HepG2 (cell line): ENCODE data around the gene SMYD4. TPM values are rescaled to one million over a fixed set of nuclear protein-coding genes. Genes with fewer than 3 reads are reported as not detected.

Experiments used
- AGO1 ChIP-seq: fragments of 200-400 bp; formaldehyde crosslinking; IDR thresholded peaks from 2 replicates; pipeline ENCODE4 v1.6.1; 2017; ENCODE audit warnings: mild to moderate bottlenecking, low read depth, low read length, moderate library complexity; ENCODE audit not compliant: poor library complexity, severe bottlenecking
- ARID5B ChIP-seq: IDR thresholded peaks from 2 replicates; pipeline ENCODE4 v1.4.0; 2020; ENCODE audit warnings: mild to moderate bottlenecking, missing genetic modification reagents
- BCL6 ChIP-seq: IDR thresholded peaks from 2 replicates; pipeline ENCODE4 v1.6.1; 2016; ENCODE audit warnings: missing genetic modification reagents, missing compliant biosample characterization
- KLF12 ChIP-seq: sonication (generic); formaldehyde crosslinking; IDR thresholded peaks from 2 replicates; pipeline ENCODE4 v1.4.0; 2020; ENCODE audit warnings: missing genetic modification reagents, borderline replicate concordance
- MEF2D ChIP-seq: sonication (generic); formaldehyde crosslinking; IDR thresholded peaks from 2 replicates; pipeline ENCODE4 v1.5.1; 2020; ENCODE audit warnings: mild to moderate bottlenecking, missing genetic modification reagents
- MTF1 ChIP-seq: sonication (generic); formaldehyde crosslinking; IDR thresholded peaks from 2 replicates; pipeline ENCODE4 v1.5.0; 2020; ENCODE audit warnings: missing genetic modification reagents
- POLR2AphosphoS5 ChIP-seq: IDR thresholded peaks from 2 replicates; pipeline ENCODE4 v1.6.1; 2012; ENCODE audit warnings: low read depth, low read length
- RELA ChIP-seq: sonication (generic); formaldehyde crosslinking; IDR thresholded peaks from 2 replicates; pipeline ENCODE4 v1.4.0; 2020; ENCODE audit warnings: missing genetic modification reagents
- UBTF ChIP-seq: sonication (generic); formaldehyde crosslinking; IDR thresholded peaks from 2 replicates; pipeline ENCODE4 v1.4.0; 2020; ENCODE audit warnings: mild to moderate bottlenecking, missing genetic modification reagents
- ZC3H13 ChIP-seq: sonication (generic); formaldehyde crosslinking; IDR thresholded peaks from 2 replicates; pipeline ENCODE4 v1.8.1; 2023; ENCODE audit warnings: mild to moderate bottlenecking, missing genetic modification reagents, moderate library complexity
- ZGPAT ChIP-seq: IDR thresholded peaks from 2 replicates; pipeline ENCODE4 v1.6.1; 2016; ENCODE audit warnings: mild to moderate bottlenecking
- ZNF768 ChIP-seq: sonication (generic); formaldehyde crosslinking; IDR thresholded peaks from 2 replicates; pipeline ENCODE4 v1.4.0; 2020; ENCODE audit warnings: missing genetic modification reagents
- polyA plus RNA-seq, 8 experiments: library from polyadenylated mRNA; depleted of rRNA in 3 of 8; stranded (reverse) in 7 of 8; unstranded in 1 of 8; fragments of >200 nt; fragmentation: Illumina TruSeq in 4 of 8; extraction: Trizol in 4 of 8; gene quantifications; 2 replicates each; pipeline versions ENCODE4 v1.2.1 to v1.2.3, GENCODE V29; 2011 to 2016; ENCODE audit warnings: low read depth in 4 of 8, missing spikeins in 1 of 8, mixed read lengths in 1 of 8; ENCODE audit not compliant: insufficient read depth in 1 of 8
- total RNA-seq, 5 experiments: library from RNA; depleted of rRNA; stranded (reverse); fragments of >200 nt; fragmentation: Illumina TruSeq; extraction: Trizol; gene quantifications; 2 replicates each; pipeline ENCODE4 v1.2.3, GENCODE V29; 2016; ENCODE audit warnings: low read depth in 1 of 5
- TF ChIP-seq, protein P1 (sequence below): sonication (generic); formaldehyde crosslinking; IDR thresholded peaks from 2 replicates; pipeline ENCODE4 v1.5.1; 2020; ENCODE audit warnings: mild to moderate bottlenecking, missing genetic modification reagents, moderate library complexity
- TF ChIP-seq, protein P2 (sequence below): sonication (generic); formaldehyde crosslinking; IDR thresholded peaks from 2 replicates; pipeline ENCODE4 v1.8.1; 2023; ENCODE audit warnings: missing genetic modification reagents, inconsistent platforms, borderline replicate concordance

Gene SMYD4
- total and polyA plus RNA-seq, 2 of the 13 experiments (the other 11 are each of a cell fraction or from before 2014, with no cell fraction given), result 7.4 to 11.3 TPM

DNA sequence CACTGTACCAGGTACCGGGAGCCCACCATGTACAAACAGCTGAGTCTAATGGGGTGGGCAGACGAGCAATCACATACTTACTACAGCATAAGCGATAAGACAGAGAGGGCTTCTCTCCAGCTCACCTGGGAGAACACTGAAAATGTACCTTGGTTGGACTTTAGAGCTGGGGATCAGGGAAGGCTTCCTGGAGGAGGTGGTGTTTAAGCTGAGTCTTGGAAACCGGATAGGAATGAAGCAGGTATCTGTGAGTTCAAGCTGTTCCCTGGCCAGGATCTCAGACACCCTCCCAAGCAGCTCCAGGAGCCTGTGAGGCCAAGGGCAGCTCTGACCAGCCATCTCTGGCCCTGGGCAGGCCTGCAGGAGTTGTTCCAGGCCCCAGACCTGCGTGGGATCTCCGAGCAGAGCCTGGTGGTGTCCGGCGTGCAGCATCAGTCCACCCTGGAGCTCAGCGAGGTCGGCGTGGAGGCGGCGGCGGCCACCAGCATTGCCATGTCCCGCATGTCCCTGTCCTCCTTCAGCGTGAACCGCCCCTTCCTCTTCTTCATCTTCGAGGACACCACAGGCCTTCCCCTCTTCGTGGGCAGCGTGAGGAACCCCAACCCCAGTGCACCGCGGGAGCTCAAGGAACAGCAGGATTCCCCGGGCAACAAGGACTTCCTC lies 75.8 kb downstream of the SMYD4 start (continued):
- TF ChIP-seq BCL6 (CRISPR knock-in tag), result no peak
- peak; percentile 61 for TF ChIP-seq POLR2AphosphoS5
- TF ChIP-seq UBTF (CRISPR knock-in tag), result no peak
- TF ChIP-seq MEF2D (CRISPR knock-in tag), result no peak
- TF ChIP-seq ZGPAT (CRISPR knock-in tag), result no peak
- no peak for TF ChIP-seq KLF12 (CRISPR knock-in tag)
- TF ChIP-seq ZC3H13 (CRISPR knock-in tag), result no peak
- TF ChIP-seq AGO1, result peak; percentile 85
- no peak for TF ChIP-seq RELA
- TF ChIP-seq, protein P1, sequence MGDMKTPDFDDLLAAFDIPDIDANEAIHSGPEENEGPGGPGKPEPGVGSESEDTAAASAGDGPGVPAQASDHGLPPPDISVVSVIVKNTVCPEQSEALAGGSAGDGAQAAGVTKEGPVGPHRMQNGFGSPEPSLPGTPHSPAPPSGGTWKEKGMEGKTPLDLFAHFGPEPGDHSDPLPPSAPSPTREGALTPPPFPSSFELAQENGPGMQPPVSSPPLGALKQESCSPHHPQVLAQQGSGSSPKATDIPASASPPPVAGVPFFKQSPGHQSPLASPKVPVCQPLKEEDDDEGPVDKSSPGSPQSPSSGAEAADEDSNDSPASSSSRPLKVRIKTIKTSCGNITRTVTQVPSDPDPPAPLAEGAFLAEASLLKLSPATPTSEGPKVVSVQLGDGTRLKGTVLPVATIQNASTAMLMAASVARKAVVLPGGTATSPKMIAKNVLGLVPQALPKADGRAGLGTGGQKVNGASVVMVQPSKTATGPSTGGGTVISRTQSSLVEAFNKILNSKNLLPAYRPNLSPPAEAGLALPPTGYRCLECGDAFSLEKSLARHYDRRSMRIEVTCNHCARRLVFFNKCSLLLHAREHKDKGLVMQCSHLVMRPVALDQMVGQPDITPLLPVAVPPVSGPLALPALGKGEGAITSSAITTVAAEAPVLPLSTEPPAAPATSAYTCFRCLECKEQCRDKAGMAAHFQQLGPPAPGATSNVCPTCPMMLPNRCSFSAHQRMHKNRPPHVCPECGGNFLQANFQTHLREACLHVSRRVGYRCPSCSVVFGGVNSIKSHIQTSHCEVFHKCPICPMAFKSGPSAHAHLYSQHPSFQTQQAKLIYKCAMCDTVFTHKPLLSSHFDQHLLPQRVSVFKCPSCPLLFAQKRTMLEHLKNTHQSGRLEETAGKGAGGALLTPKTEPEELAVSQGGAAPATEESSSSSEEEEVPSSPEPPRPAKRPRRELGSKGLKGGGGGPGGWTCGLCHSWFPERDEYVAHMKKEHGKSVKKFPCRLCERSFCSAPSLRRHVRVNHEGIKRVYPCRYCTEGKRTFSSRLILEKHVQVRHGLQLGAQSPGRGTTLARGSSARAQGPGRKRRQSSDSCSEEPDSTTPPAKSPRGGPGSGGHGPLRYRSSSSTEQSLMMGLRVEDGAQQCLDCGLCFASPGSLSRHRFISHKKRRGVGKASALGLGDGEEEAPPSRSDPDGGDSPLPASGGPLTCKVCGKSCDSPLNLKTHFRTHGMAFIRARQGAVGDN (CRISPR knock-in tag), result peak; percentile 43
- TF ChIP-seq, protein P2, sequence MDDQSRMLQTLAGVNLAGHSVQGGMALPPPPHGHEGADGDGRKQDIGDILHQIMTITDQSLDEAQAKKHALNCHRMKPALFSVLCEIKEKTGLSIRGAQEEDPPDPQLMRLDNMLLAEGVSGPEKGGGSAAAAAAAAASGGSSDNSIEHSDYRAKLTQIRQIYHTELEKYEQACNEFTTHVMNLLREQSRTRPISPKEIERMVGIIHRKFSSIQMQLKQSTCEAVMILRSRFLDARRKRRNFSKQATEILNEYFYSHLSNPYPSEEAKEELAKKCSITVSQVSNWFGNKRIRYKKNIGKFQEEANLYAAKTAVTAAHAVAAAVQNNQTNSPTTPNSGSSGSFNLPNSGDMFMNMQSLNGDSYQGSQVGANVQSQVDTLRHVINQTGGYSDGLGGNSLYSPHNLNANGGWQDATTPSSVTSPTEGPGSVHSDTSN, result no peak
- peak; percentile 36; the same call in 1 of the 2 replicates for TF ChIP-seq ZNF768
- no peak for TF ChIP-seq MTF1 (CRISPR knock-in tag)
- TF ChIP-seq ARID5B (CRISPR knock-in tag), result no peak
